Keratinocyte (primary cell): ENCODE measurements around the gene SCN8A.

Source experiments
- CTCF ChIP-seq, 3 experiments: IDR thresholded peaks in 1 of 3; conservative IDR thresholded peaks in 1 of 3; optimal IDR thresholded peaks in 1 of 3; 2 replicates in 2 of 3; 3 replicates in 1 of 3; pipeline versions ENCODE3 to v1.5.1; 2011; ENCODE audit warnings: low read length in 3 of 3, mild to moderate bottlenecking in 3 of 3, moderate library complexity in 2 of 3, control low read depth in 1 of 3, inconsistent platforms in 1 of 3; ENCODE audit not compliant: insufficient read depth in 2 of 3; ENCODE audit errors: extremely low read depth in 1 of 3
- EZH2 ChIP-seq: IDR thresholded peaks from one replicate; pipeline ENCODE4 v1.6.1; 2012; ENCODE audit warnings: inconsistent platforms, mild to moderate bottlenecking, low read length, moderate library complexity

GRCh38 chr12:51793201-51793600, 202.2 kb downstream of the SCN8A start:
- no peak for TF ChIP-seq CTCF (optimal IDR thresholded peaks at IDR 0.05 in 1 of 3, IDR thresholded peaks at IDR 0.05 in 1 of 3, conservative IDR thresholded peaks at IDR 0.05 in 1 of 3; ENCODE audit: extremely low read depth in 1 of 3, insufficient read depth in 2 of 3, low read length in 3 of 3)
- no peak for TF ChIP-seq EZH2
